NB4 (cell line): ENCODE measurements around the gene EIPR1.

Experiments
- CTCF ChIP-seq: IDR thresholded peaks from one replicate; pipeline ENCODE4 v1.5.1; 2012; ENCODE audit warnings: low read depth, low read length
- MAX ChIP-seq: IDR thresholded peaks from 2 replicates; pipeline ENCODE4 v1.6.1; 2011; ENCODE audit warnings: low read depth, low read length
- POLR2A ChIP-seq: IDR thresholded peaks from 2 replicates; pipeline ENCODE4 v1.6.1; 2011; ENCODE audit warnings: mild to moderate bottlenecking; ENCODE audit not compliant: insufficient read length; ENCODE audit errors: extremely low read depth

GRCh38 chr2:3211256-3212060, 166.2 kb downstream of the EIPR1 start:
- TF ChIP-seq CTCF = no peak
- no peak for TF ChIP-seq POLR2A
- no peak for TF ChIP-seq MAX
